Fibroblast of lung (primary cell): Measurements from ENCODE around the gene NKAIN1.

ENCODE experiments used
- CTCF ChIP-seq, 2 donors: IDR thresholded peaks in 1 of 2; conservative IDR thresholded peaks in 1 of 2; 1 replicate in 1 of 2; 2 replicates in 1 of 2; pipeline ENCODE4 v1.5.1; 2011 to 2012; ENCODE audit warnings: low read length in 2 of 2, control low read depth in 1 of 2, inconsistent platforms in 1 of 2, low read depth in 1 of 2, mild to moderate bottlenecking in 1 of 2
- EZH2 ChIP-seq: IDR thresholded peaks from 2 replicates; pipeline ENCODE4 v1.5.1; 2012; ENCODE audit warnings: low read length, control low read depth, mild to moderate bottlenecking; ENCODE audit errors: missing control alignments

- no peak for TF ChIP-seq EZH2
- no peak for TF ChIP-seq CTCF (conservative IDR thresholded peaks at IDR 0.05 in 1 of 2, IDR thresholded peaks at IDR 0.05 in 1 of 2; ENCODE audit: low read depth in 1 of 2, low read length in 2 of 2)
Measured at GRCh38 chr1:31166462-31166861, 73.2 kb downstream of the NKAIN1 start.
